Subcutaneous abdominal adipose tissue (tissue), 5 donors: ENCODE results near the gene SGO1.

ENCODE experiments used
- H3K27ac ChIP-seq: one replicate; pipeline ENCODE4 v1.7.0; 2013; ENCODE audit warnings: low read depth, mild to moderate bottlenecking, inconsistent platforms, low read length, moderate library complexity
- H3K27me3 ChIP-seq, 5 donors: one replicate each; pipeline ENCODE4 v1.7.0; 2013; ENCODE audit warnings: low read length in 5 of 5, inconsistent platforms in 1 of 5; ENCODE audit not compliant: control insufficient read depth in 5 of 5, insufficient read depth in 4 of 5
- H3K36me3 ChIP-seq, 5 donors: one replicate each; pipeline ENCODE4 v1.7.0; 2013; ENCODE audit warnings: low read length in 5 of 5; ENCODE audit not compliant: control insufficient read depth in 5 of 5, insufficient read depth in 5 of 5
- H3K4me1 ChIP-seq, 5 donors: one replicate each; pipeline ENCODE4 v1.7.0; 2013; ENCODE audit warnings: low read length in 5 of 5, mild to moderate bottlenecking in 3 of 5, moderate library complexity in 1 of 5; ENCODE audit not compliant: control insufficient read depth in 5 of 5, insufficient read depth in 5 of 5
- H3K4me3 ChIP-seq, 5 donors: one replicate each; pipeline ENCODE4 v1.7.0; 2013; ENCODE audit warnings: low read length in 5 of 5, low read depth in 1 of 5
- H3K9ac ChIP-seq, 5 donors: one replicate each; pipeline ENCODE4 v1.7.0; 2013; ENCODE audit warnings: low read length in 5 of 5, mild to moderate bottlenecking in 4 of 5, moderate library complexity in 3 of 5
- H3K9me3 ChIP-seq, 5 donors: one replicate each; pipeline ENCODE4 v1.7.0; 2013; ENCODE audit warnings: low read length in 5 of 5; ENCODE audit not compliant: control insufficient read depth in 5 of 5
- donor health status: healthy.
- donor health status: healthy.
- donor health status: healthy.
- donor health status: healthy.
- donor health status: healthy.

The SGO1 gene

GRCh38 chr3:20121088-20121487 is 64.9 kb downstream of the SGO1 start:
- Histone ChIP-seq H3K27me3 (no peaks in the 10 kb centered on the region), H3K9me3 (no peaks in the 10 kb centered on the region), H3K36me3 (peaks cover 30 to 61% (median 45%) of the 10 kb centered on the region in 5 donors), H3K9ac (no peak overlapping the region), H3K27ac (no peak overlapping the region), H3K4me1 (no peaks in the 10 kb centered on the region), H3K4me3 (no peak overlapping the region)
